ENCODE results near the gene ATP1A1.

The ATP1A1 gene

GRCh38 chr1:116397728-116398127 is 24.7 kb downstream of the ATP1A1 start:
- Histone ChIP-seq H4K8ac (ENCODE audit: low read length) (no peak overlapping the region), H3K79me1 (replicated peaks; ENCODE audit: low read length, poor library complexity, severe bottlenecking) (peaks cover 13% of the 10 kb centered on the region), H3K4me2 (ENCODE audit: low read length, poor library complexity, severe bottlenecking) (no peak overlapping the region), H2BK120ac (ENCODE audit: low read depth, low read length) (no peak overlapping the region), H3K18ac (ENCODE audit: low read depth in 1 of 2, low read length in 2 of 2) (no peak overlapping the region), H3K14ac (ENCODE audit: low read length in 2 of 2) (no peak overlapping the region), H2BK5ac (ENCODE audit: low read depth, low read length, poor library complexity, severe bottlenecking) (no peak overlapping the region), H2BK15ac (ENCODE audit: low read depth, poor library complexity, severe bottlenecking) (no peak overlapping the region), H3K4me1 (ENCODE audit: control insufficient read depth, insufficient read depth, low read depth, low read length) (peaks cover 1% of the 10 kb centered on the region), H3K27ac (ENCODE audit: low read length, poor library complexity, severe bottlenecking) (no peak overlapping the region), H3K4me3 (ENCODE audit: insufficient read depth in 1 of 2, low read depth in 1 of 2, low read length in 2 of 2) (no peak overlapping the region), H2AK5ac (ENCODE audit: low read length, severe bottlenecking) (no peak overlapping the region), H3K4ac (ENCODE audit: low read depth in 1 of 2, low read length in 2 of 2) (no peak overlapping the region), H2BK12ac (ENCODE audit: low read length in 2 of 2) (no peak overlapping the region), H3K23ac (ENCODE audit: low read length in 2 of 2) (no peak overlapping the region), H4K91ac (ENCODE audit: low read length) (no peak overlapping the region), H3K9ac (ENCODE audit: low read length) (no peak overlapping the region), H3K27me3 (ENCODE audit: control insufficient read depth in 1 of 2, insufficient read depth in 1 of 2, low read length in 2 of 2) (no peaks in the 10 kb centered on the region), H3K9me3 (ENCODE audit: control insufficient read depth, low read length) (no peaks in the 10 kb centered on the region), H3K36me3 (ENCODE audit: control insufficient read depth in 1 of 2, insufficient read depth in 2 of 2, low read depth in 1 of 2, low read length in 2 of 2) (peaks cover 61 to 99% of the 10 kb centered on the region in 2 experiments), H2AFZ (ENCODE audit: low read depth, low read length) (no peak overlapping the region)
- WGBS: 88% methylated on average over 5 of the region's 5 CpGs
- no peak for DNase-seq

- Histone ChIP-seq H3K9ac (ENCODE audit: low read length) (no peak overlapping the region), H3K14ac (ENCODE audit: low read length in 2 of 2) (no peak overlapping the region), H2BK120ac (ENCODE audit: low read depth, low read length) (no peak overlapping the region), H3K79me1 (replicated peaks; ENCODE audit: low read length, poor library complexity, severe bottlenecking) (peaks cover 11% of the 10 kb centered on the region), H4K91ac (ENCODE audit: low read length) (no peak overlapping the region), H3K4me2 (ENCODE audit: low read length, poor library complexity, severe bottlenecking) (no peak overlapping the region), H3K27ac (ENCODE audit: low read length, poor library complexity, severe bottlenecking) (no peak overlapping the region), H2BK5ac (ENCODE audit: low read depth, low read length, poor library complexity, severe bottlenecking) (no peak overlapping the region), H2BK15ac (ENCODE audit: low read depth, poor library complexity, severe bottlenecking) (no peak overlapping the region), H3K9me3 (ENCODE audit: control insufficient read depth, low read length) (no peaks in the 10 kb centered on the region), H2AK5ac (ENCODE audit: low read length, severe bottlenecking) (no peak overlapping the region), H3K4ac (ENCODE audit: low read depth in 1 of 2, low read length in 2 of 2) (no peak overlapping the region), H3K36me3 (ENCODE audit: control insufficient read depth in 1 of 2, insufficient read depth in 2 of 2, low read depth in 1 of 2, low read length in 2 of 2) (peaks cover 72 to 100% of the 10 kb centered on the region in 2 experiments), H3K4me3 (ENCODE audit: insufficient read depth in 1 of 2, low read depth in 1 of 2, low read length in 2 of 2) (no peak overlapping the region), H3K27me3 (ENCODE audit: control insufficient read depth in 1 of 2, insufficient read depth in 1 of 2, low read length in 2 of 2) (no peaks in the 10 kb centered on the region), H3K18ac (ENCODE audit: low read depth in 1 of 2, low read length in 2 of 2) (no peak overlapping the region), H3K23ac (ENCODE audit: low read length in 2 of 2) (no peak overlapping the region), H2BK12ac (ENCODE audit: low read length in 2 of 2) (no peak overlapping the region), H2AFZ (ENCODE audit: low read depth, low read length) (no peak overlapping the region), H3K4me1 (ENCODE audit: control insufficient read depth, insufficient read depth, low read depth, low read length) (peaks cover 4% of the 10 kb centered on the region), H4K8ac (ENCODE audit: low read length) (no peak overlapping the region)
- over 99% methylated on average over 6 of the region's 6 CpGs for WGBS
- DNase-seq: no peak
Observed at GRCh38 chr1:116400780-116401179, 27.7 kb downstream of the ATP1A1 start.

- H3K79me1 ChIP-seq (replicated peaks; ENCODE audit: low read length, poor library complexity, severe bottlenecking): peaks cover 13% of the 10 kb centered on the region
- no peak overlapping the region for H3K4me2 ChIP-seq (ENCODE audit: low read length, poor library complexity, severe bottlenecking)
- no peak overlapping the region for H3K9ac ChIP-seq (ENCODE audit: low read length)
- no peak overlapping the region for H2AFZ ChIP-seq (ENCODE audit: low read depth, low read length)
- H4K8ac ChIP-seq (ENCODE audit: low read length): no peak overlapping the region
- DNase-seq: no peak
- no peak overlapping the region for H3K4me3 ChIP-seq (ENCODE audit: insufficient read depth in 1 of 2, low read depth in 1 of 2, low read length in 2 of 2)
- no peak overlapping the region for H2AK5ac ChIP-seq (ENCODE audit: low read length, severe bottlenecking)
- no peak overlapping the region for H3K4ac ChIP-seq (ENCODE audit: low read depth in 1 of 2, low read length in 2 of 2)
- H3K14ac ChIP-seq (ENCODE audit: low read length in 2 of 2): no peak overlapping the region
- no peaks in the 10 kb centered on the region for H3K27me3 ChIP-seq (ENCODE audit: control insufficient read depth in 1 of 2, insufficient read depth in 1 of 2, low read length in 2 of 2)
- H3K9me3 ChIP-seq (ENCODE audit: control insufficient read depth, low read length): no peaks in the 10 kb centered on the region
- peaks cover 76 to 100% of the 10 kb centered on the region in 2 experiments for H3K36me3 ChIP-seq (ENCODE audit: control insufficient read depth in 1 of 2, insufficient read depth in 2 of 2, low read depth in 1 of 2, low read length in 2 of 2)
- H4K91ac ChIP-seq (ENCODE audit: low read length): no peak overlapping the region
- no peak overlapping the region for H3K18ac ChIP-seq (ENCODE audit: low read depth in 1 of 2, low read length in 2 of 2)
- no peak overlapping the region for H2BK120ac ChIP-seq (ENCODE audit: low read depth, low read length)
- no peak overlapping the region for H2BK15ac ChIP-seq (ENCODE audit: low read depth, poor library complexity, severe bottlenecking)
- no peak overlapping the region for H3K27ac ChIP-seq (ENCODE audit: low read length, poor library complexity, severe bottlenecking)
- H3K23ac ChIP-seq (ENCODE audit: low read length in 2 of 2): no peak overlapping the region
- WGBS: 92% methylated on average over 3 of the region's 3 CpGs
- H2BK5ac ChIP-seq (ENCODE audit: low read depth, low read length, poor library complexity, severe bottlenecking): no peak overlapping the region
- peaks cover 4% of the 10 kb centered on the region for H3K4me1 ChIP-seq (ENCODE audit: control insufficient read depth, insufficient read depth, low read depth, low read length)
- no peak overlapping the region for H2BK12ac ChIP-seq (ENCODE audit: low read length in 2 of 2)
Observed at GRCh38 chr1:116401646-116402176, 28.7 kb downstream of the ATP1A1 start.

GRCh38 chr1:116402333-116402732 is 29.3 kb downstream of the ATP1A1 start:
- H2AFZ ChIP-seq (ENCODE audit: low read depth, low read length): no peak overlapping the region
- no peak overlapping the region for H3K23ac ChIP-seq (ENCODE audit: low read length in 2 of 2)
- no peak overlapping the region for H3K27ac ChIP-seq (ENCODE audit: low read length, poor library complexity, severe bottlenecking)
- no peak overlapping the region for H2BK120ac ChIP-seq (ENCODE audit: low read depth, low read length)
- H3K9me3 ChIP-seq (ENCODE audit: control insufficient read depth, low read length): no peaks in the 10 kb centered on the region
- no peak overlapping the region for H4K8ac ChIP-seq (ENCODE audit: low read length)
- no peak overlapping the region for H2BK12ac ChIP-seq (ENCODE audit: low read length in 2 of 2)
- H3K79me1 ChIP-seq (replicated peaks; ENCODE audit: low read length, poor library complexity, severe bottlenecking): peaks cover 14% of the 10 kb centered on the region
- H3K36me3 ChIP-seq (ENCODE audit: control insufficient read depth in 1 of 2, insufficient read depth in 2 of 2, low read depth in 1 of 2, low read length in 2 of 2): peaks cover 79 to 100% of the 10 kb centered on the region in 2 experiments
- DNase-seq: no peak
- no peak overlapping the region for H2BK5ac ChIP-seq (ENCODE audit: low read depth, low read length, poor library complexity, severe bottlenecking)
- H3K4ac ChIP-seq (ENCODE audit: low read depth in 1 of 2, low read length in 2 of 2): no peak overlapping the region
- peaks cover 4% of the 10 kb centered on the region for H3K4me1 ChIP-seq (ENCODE audit: control insufficient read depth, insufficient read depth, low read depth, low read length)
- no peak overlapping the region for H3K18ac ChIP-seq (ENCODE audit: low read depth in 1 of 2, low read length in 2 of 2)
- no peak overlapping the region for H3K4me2 ChIP-seq (ENCODE audit: low read length, poor library complexity, severe bottlenecking)
- H2BK15ac ChIP-seq (ENCODE audit: low read depth, poor library complexity, severe bottlenecking): no peak overlapping the region
- no peak overlapping the region for H3K9ac ChIP-seq (ENCODE audit: low read length)
- no peaks in the 10 kb centered on the region for H3K27me3 ChIP-seq (ENCODE audit: control insufficient read depth in 1 of 2, insufficient read depth in 1 of 2, low read length in 2 of 2)
- no peak overlapping the region for H4K91ac ChIP-seq (ENCODE audit: low read length)
- H2AK5ac ChIP-seq (ENCODE audit: low read length, severe bottlenecking): no peak overlapping the region
- H3K14ac ChIP-seq (ENCODE audit: low read length in 2 of 2): no peak overlapping the region
- no peak overlapping the region for H3K4me3 ChIP-seq (ENCODE audit: insufficient read depth in 1 of 2, low read depth in 1 of 2, low read length in 2 of 2)
- 97% methylated on average over 3 of the region's 3 CpGs for WGBS

All from mesenchymal stem cell (in vitro differentiated cells and primary cell).